Measurements from ENCODE around the gene CDCA8. TPM values are rescaled to one million over a fixed set of nuclear protein-coding genes. Genes with fewer than 3 reads are reported as not detected.

Gene CDCA8
- total and polyA plus RNA-seq, 2 of the 13 experiments (the other 11 are each of a cell fraction or from before 2014, with no cell fraction given), result 24.1 to 38.6 TPM

- TF ChIP-seq ZNF704 (CRISPR knock-in tag; IDR thresholded peaks at IDR 0.05; ENCODE audit: borderline replicate concordance) (0 out of 2 replicates have a peak, but pooled peaks have one; percentile 46), ZNF10 (CRISPR knock-in tag; IDR thresholded peaks at IDR 0.05; ENCODE audit: borderline replicate concordance, low read depth) (no peak), ZNF382 (CRISPR knock-in tag; IDR thresholded peaks at IDR 0.05; ENCODE audit: borderline replicate concordance) (no peak), NFE2L2 (IDR thresholded peaks at IDR 0.05; ENCODE audit: low read length) (no peak), MED13 (CRISPR knock-in tag; IDR thresholded peaks at IDR 0.05) (no peak), ZBTB40 (IDR thresholded peaks at IDR 0.05) (no peak), ZBTB40 (CRISPR knock-in tag; IDR thresholded peaks at IDR 0.05) (peak; percentile 54; the same call in 1 of the 2 replicates), ZNF496 (CRISPR knock-in tag; IDR thresholded peaks at IDR 0.05; ENCODE audit: insufficient replicate concordance) (no peak), MTF1 (CRISPR knock-in tag; IDR thresholded peaks at IDR 0.05) (no peak), ZNF468 (CRISPR knock-in tag; IDR thresholded peaks at IDR 0.05) (no peak), ZZZ3 (CRISPR knock-in tag; IDR thresholded peaks at IDR 0.05; ENCODE audit: borderline replicate concordance) (no peak), TFE3 (CRISPR knock-in tag; IDR thresholded peaks at IDR 0.05) (no peak), PATZ1 (CRISPR knock-in tag; IDR thresholded peaks at IDR 0.05) (no peak), MLX (CRISPR knock-in tag; IDR thresholded peaks at IDR 0.05) (no peak), ZNF709 (CRISPR knock-in tag; IDR thresholded peaks at IDR 0.05) (no peak)
Observed at GRCh38 chr1:37691497-37692077, 729 bp upstream of the CDCA8 start (continued).

Data from HepG2 (cell line).